ENCODE data around the gene ZNF521.

ZNF521 gene

GRCh38 chr18:25223899-25224886, 127.8 kb downstream of the ZNF521 start:
- DNase-seq: peak; percentile 45 to 73

GRCh38 chr18:25223211-25223610, 128.8 kb downstream of the ZNF521 start:
- no peak for DNase-seq

- no peak for DNase-seq
These were observed 129.3 kb downstream of the ZNF521 start for GRCh38 chr18:25222648-25223047.

- DNase-seq: no peak
These were observed 141.3 kb downstream of the ZNF521 start for GRCh38 chr18:25210622-25211021.

- no peak for DNase-seq
These were observed 159.9 kb downstream of the ZNF521 start for GRCh38 chr18:25192065-25192464.

- DNase-seq: no peak
These were observed 161.5 kb downstream of the ZNF521 start for GRCh38 chr18:25190472-25190871.

- no peak for DNase-seq
These were observed 162.4 kb downstream of the ZNF521 start for GRCh38 chr18:25189391-25190185.

GRCh38 chr18:25187521-25188192, 164.3 kb downstream of the ZNF521 start:
- peak in 1 of 2 experiments; percentile 9 for DNase-seq

- no peak for DNase-seq
These were observed 165.1 kb downstream of the ZNF521 start for GRCh38 chr18:25186871-25187270.

- DNase-seq: no peak
These were observed 170.0 kb downstream of the ZNF521 start for GRCh38 chr18:25181993-25182392.

GRCh38 chr18:25181581-25181980, 170.4 kb downstream of the ZNF521 start:
- no peak for DNase-seq

- DNase-seq: no peak
These were observed 170.9 kb downstream of the ZNF521 start for GRCh38 chr18:25180973-25181548.

- DNase-seq: no peak
These were observed 174.3 kb downstream of the ZNF521 start for GRCh38 chr18:25177631-25178030.

- DNase-seq: no peak
These were observed 175.4 kb downstream of the ZNF521 start for GRCh38 chr18:25176518-25177042.

- no peak for DNase-seq
These were observed 176.1 kb downstream of the ZNF521 start for GRCh38 chr18:25175558-25176517.

GRCh38 chr18:25174324-25174723, 177.6 kb downstream of the ZNF521 start:
- no peak for DNase-seq

GRCh38 chr18:25171334-25171733, 180.6 kb downstream of the ZNF521 start:
- no peak for DNase-seq

- no peak for DNase-seq
These were observed 181.6 kb downstream of the ZNF521 start for GRCh38 chr18:25170402-25170801.

GRCh38 chr18:25169701-25170100, 182.3 kb downstream of the ZNF521 start:
- no peak for DNase-seq

GRCh38 chr18:25167612-25168410, 184.2 kb downstream of the ZNF521 start:
- DNase-seq: peak in 1 of 2 experiments; percentile 49
